Breast epithelium (tissue), 4 donors: Measurements from ENCODE around the gene PLXNA4. TPM values are rescaled to one million over a fixed set of nuclear protein-coding genes. Genes with fewer than 3 reads are reported as not detected.

ENCODE experiments used
- DNase-seq, 2 donors: peaks; one replicate each; pipeline ENCODE4 v3.0.0-alpha.2; 2019; ENCODE audit warnings: low spot score in 2 of 2
- H3K27ac ChIP-seq, 2 donors: fragments of 200-600 bp; sonication (generic) in 1 of 2; one replicate each; pipeline ENCODE4 v1.5.1; 2016 to 2019; ENCODE audit warnings: mild to moderate bottlenecking in 1 of 2
- H3K27me3 ChIP-seq, 2 donors: fragments of 200-600 bp; sonication (generic) in 1 of 2; one replicate each; pipeline versions ENCODE4 v1.5.1 to v1.6.0; 2017 to 2019; ENCODE audit warnings: control low read depth in 1 of 2, mild to moderate bottlenecking in 1 of 2
- H3K36me3 ChIP-seq: fragments of 200-600 bp; one replicate; pipeline ENCODE4 v1.5.1; 2019
- H3K4me1 ChIP-seq, 2 donors: fragments of 200-600 bp; sonication (generic); one replicate each; pipeline ENCODE4 v1.5.1; 2016 to 2019; ENCODE audit warnings: control low read depth in 1 of 2
- H3K4me3 ChIP-seq, 3 donors: fragments of 200-600 bp; sonication (generic); 1 replicate in 2 of 3; 2 replicates in 1 of 3; pipeline ENCODE4 v1.5.1; 2016 to 2019; ENCODE audit warnings: mild to moderate bottlenecking in 3 of 3, moderate library complexity in 2 of 3
- H3K9me3 ChIP-seq, 2 donors: fragments of 200-600 bp; sonication (generic) in 1 of 2; one replicate each; pipeline ENCODE4 v1.5.1; 2016 to 2019; ENCODE audit warnings: control low read depth in 1 of 2
- CTCF ChIP-seq, 3 donors: fragments of 450-650 bp; IDR thresholded peaks; one replicate each; pipeline ENCODE4 v1.5.1; 2016 to 2017; ENCODE audit warnings: antibody characterized with exemption in 3 of 3, mild to moderate bottlenecking in 3 of 3, moderate library complexity in 3 of 3
- POLR2A ChIP-seq: fragments of 450-650 bp; IDR thresholded peaks from one replicate; pipeline ENCODE4 v1.6.1; 2016; ENCODE audit warnings: antibody characterized with exemption, mild to moderate bottlenecking, moderate library complexity
- POLR2AphosphoS5 ChIP-seq, 3 donors: sonication (generic); formaldehyde crosslinking; IDR thresholded peaks; one replicate each; pipeline ENCODE4 v1.6.1; 2017; ENCODE audit warnings: antibody characterized with exemption in 3 of 3
- intact Hi-C: fragments of 100-400 bp; cut with DNase I; formaldehyde crosslinking; loops from one replicate; pipeline ENCODE4 v1.15.1; 2023; ENCODE audit warnings: low total_unique reads
- total RNA-seq, 3 donors: library from RNA; depleted of rRNA; stranded (reverse); fragments of >200 nt; gene quantifications; one replicate each; pipeline ENCODE4 v1.1.0, GENCODE V29; 2016

The PLXNA4 gene
- total RNA-seq, 3 donors from 2014 or later: 7.2 to 32.5 (median 26.2) TPM

- intact Hi-C loops: no loop called here
Observed at GRCh38 chr7:132561763-132562162, 14.5 kb downstream of the PLXNA4 start.

GRCh38 chr7:132560825-132561529 lies 15.3 kb downstream of the PLXNA4 start:
- H3K36me3 ChIP-seq: no peaks in the 10 kb centered on the region
- no peak for TF ChIP-seq POLR2A
- no peak for TF ChIP-seq POLR2AphosphoS5 (IDR thresholded peaks at IDR 0.05)
- no peak for TF ChIP-seq CTCF (IDR thresholded peaks at IDR 0.05)
- H3K27me3 ChIP-seq: peaks cover 0 to 3% of the 10 kb centered on the region in 2 donors
- no peaks in the 10 kb centered on the region for H3K4me1 ChIP-seq
- intact Hi-C loops: no loop called here
- H3K4me3 ChIP-seq: no peak overlapping the region
- no peak for DNase-seq
- H3K27ac ChIP-seq: no peak overlapping the region
- no peaks in the 10 kb centered on the region for H3K9me3 ChIP-seq

More at GRCh38 chr7:132561763-132562162, 14.5 kb downstream of the PLXNA4 start:
- no peaks in the 10 kb centered on the region for H3K9me3 ChIP-seq
- H3K27ac ChIP-seq: no peak overlapping the region
- DNase-seq: no peak
- no peaks in the 10 kb centered on the region for H3K4me1 ChIP-seq
- no peaks in the 10 kb centered on the region for H3K36me3 ChIP-seq
- no peak overlapping the region for H3K4me3 ChIP-seq
- peaks cover 0 to 3% of the 10 kb centered on the region in 2 donors for H3K27me3 ChIP-seq
- no peak for TF ChIP-seq CTCF (IDR thresholded peaks at IDR 0.05)

GRCh38 chr7:132560105-132560504 lies 16.2 kb downstream of the PLXNA4 start:
- intact Hi-C loops: no loop called here
- Histone ChIP-seq H3K9me3 (no peaks in the 10 kb centered on the region), H3K27me3 (peaks cover 0 to 3% of the 10 kb centered on the region in 2 donors), H3K4me3 (no peak overlapping the region), H3K27ac (no peak overlapping the region), H3K36me3 (no peaks in the 10 kb centered on the region), H3K4me1 (no peaks in the 10 kb centered on the region)
- no peak for DNase-seq
- TF ChIP-seq CTCF (IDR thresholded peaks at IDR 0.05) (no peak), POLR2AphosphoS5 (IDR thresholded peaks at IDR 0.05) (no peak), POLR2A (no peak)

GRCh38 chr7:132558815-132559214 lies 17.5 kb downstream of the PLXNA4 start:
- no peak overlapping the region for H3K4me3 ChIP-seq
- intact Hi-C loops: no loop called here
- no peaks in the 10 kb centered on the region for H3K27me3 ChIP-seq
- no peak for TF ChIP-seq POLR2A
- no peak for TF ChIP-seq CTCF (IDR thresholded peaks at IDR 0.05)
- no peak for TF ChIP-seq POLR2AphosphoS5 (IDR thresholded peaks at IDR 0.05)
- no peak for DNase-seq
- no peak overlapping the region for H3K27ac ChIP-seq
- no peaks in the 10 kb centered on the region for H3K36me3 ChIP-seq
- no peaks in the 10 kb centered on the region for H3K4me1 ChIP-seq
- H3K9me3 ChIP-seq: no peaks in the 10 kb centered on the region

GRCh38 chr7:132557489-132558044 lies 18.7 kb downstream of the PLXNA4 start:
- H3K27ac ChIP-seq: no peak overlapping the region
- H3K4me3 ChIP-seq: no peak overlapping the region
- no peaks in the 10 kb centered on the region for H3K36me3 ChIP-seq
- no peaks in the 10 kb centered on the region for H3K4me1 ChIP-seq
- no peaks in the 10 kb centered on the region for H3K27me3 ChIP-seq
- TF ChIP-seq CTCF (IDR thresholded peaks at IDR 0.05) (no peak), POLR2A (no peak), POLR2AphosphoS5 (IDR thresholded peaks at IDR 0.05) (no peak)
- intact Hi-C loops: no loop called here
- no peak for DNase-seq
- H3K9me3 ChIP-seq: no peaks in the 10 kb centered on the region
